NCI-H2081 (cell line): ENCODE measurements around the gene IL1RN.
"Not testable (repeated sequence)": the region's sequence is repeated elsewhere in the genome, so short reads cannot be mapped to it uniquely, and the experiment has no call there.

Experiments
- DNase-seq, 2 experiments: peaks; one replicate each; lab custom pipeline; 2025; lab: John Stamatoyannopoulos, UW

The IL1RN gene

GRCh38 chr2:113126845-113127645 lies at the start of gene IL1RN:
IL1RN (plus strand) TSS chr2:113127598; CDS start chr2:113127625, 27 bp downstream.
- DNase-seq, result no peak

GRCh38 chr2:113077921-113078320 lies 49.5 kb upstream of the IL1RN start:
- DNase-seq, result no peak

- no peak for DNase-seq
Observed at GRCh38 chr2:113078350-113078839, 49.0 kb upstream of the IL1RN start.

GRCh38 chr2:113079131-113079530 lies 48.3 kb upstream of the IL1RN start:
- DNase-seq, result no peak

GRCh38 chr2:113080134-113080533 lies 47.3 kb upstream of the IL1RN start:
- DNase-seq, result no peak

GRCh38 chr2:113081488-113082210 lies 45.7 kb upstream of the IL1RN start:
- no peak for DNase-seq

- DNase-seq, result no peak
Observed at GRCh38 chr2:113083296-113083695, 44.1 kb upstream of the IL1RN start.

- DNase-seq, result no peak
Observed at GRCh38 chr2:113084249-113085000, 43.0 kb upstream of the IL1RN start.

GRCh38 chr2:113085542-113085941 lies 41.9 kb upstream of the IL1RN start:
- no peak for DNase-seq

- DNase-seq, result no peak
Observed at GRCh38 chr2:113088213-113088992, 39.0 kb upstream of the IL1RN start.

GRCh38 chr2:113089916-113090315 lies 37.5 kb upstream of the IL1RN start:
- DNase-seq, result no peak

- DNase-seq, result no peak
Observed at GRCh38 chr2:113091231-113091896, 36.0 kb upstream of the IL1RN start.

- no peak for DNase-seq
Observed at GRCh38 chr2:113092864-113093612, 34.4 kb upstream of the IL1RN start.

- DNase-seq, result no peak
Observed at GRCh38 chr2:113093613-113093977, 33.8 kb upstream of the IL1RN start.

- not testable (repeated sequence) for DNase-seq
Observed at GRCh38 chr2:113096306-113096705, 31.1 kb upstream of the IL1RN start.

GRCh38 chr2:113096842-113097618 lies 30.4 kb upstream of the IL1RN start:
- not testable (repeated sequence) for DNase-seq

GRCh38 chr2:113098041-113098440 lies 29.4 kb upstream of the IL1RN start:
- DNase-seq, result no peak

GRCh38 chr2:113098532-113098931 lies 28.9 kb upstream of the IL1RN start:
- DNase-seq, result no peak

GRCh38 chr2:113102133-113102532 lies 25.3 kb upstream of the IL1RN start:
- DNase-seq, result no peak

- no peak for DNase-seq
Observed at GRCh38 chr2:113103277-113103676, 24.1 kb upstream of the IL1RN start.
